DND-41 (cell line): ENCODE results near the gene DLGAP4.

Experiments
- ATAC-seq: fragments of 200-7000 bp; cut with Tn5 transposase; 3 replicates; pipeline ENCODE4 v1.9.1; 2021; ENCODE audit warnings: low read depth; ENCODE audit not compliant: insufficient read depth
- DNase-seq: peaks from one replicate; pipeline ENCODE4 v3.0.0-alpha.2; 2020
- H2AFZ ChIP-seq: 2 replicates; pipeline ENCODE4 v1.6.0; 2012; ENCODE audit warnings: low read depth, low read length
- H3K27ac ChIP-seq: 2 replicates; pipeline ENCODE4 v1.5.1; 2012; ENCODE audit warnings: low read length, inconsistent platforms
- H3K27me3 ChIP-seq: fragments of 200-600 bp; sonication (generic); 2 replicates; pipeline ENCODE4 v1.6.0; 2012; ENCODE audit warnings: low read length, mild to moderate bottlenecking, inconsistent platforms; ENCODE audit not compliant: insufficient read depth, poor library complexity
- H3K36me3 ChIP-seq: 2 replicates; pipeline ENCODE4 v1.5.1; 2012; ENCODE audit warnings: low read length, inconsistent platforms; ENCODE audit not compliant: insufficient read depth
- H3K4me1 ChIP-seq: 2 replicates; pipeline ENCODE4 v1.5.1; 2012; ENCODE audit warnings: mild to moderate bottlenecking, low read length; ENCODE audit not compliant: insufficient read depth
- H3K4me2 ChIP-seq: 2 replicates; pipeline ENCODE4 v1.6.0; 2012; ENCODE audit warnings: mild to moderate bottlenecking, moderate library complexity, low read length, inconsistent platforms; ENCODE audit not compliant: insufficient read depth
- H3K4me3 ChIP-seq, 2 experiments: fragments of 200-600 bp in 1 of 2; shearing (Covaris generic) in 1 of 2; 2 replicates each; pipeline ENCODE4 v1.5.1; 2012 to 2016; ENCODE audit warnings: inconsistent platforms in 2 of 2, low read length in 2 of 2, mild to moderate bottlenecking in 2 of 2, low read depth in 1 of 2, moderate library complexity in 1 of 2
- H3K79me2 ChIP-seq: 2 replicates; pipeline ENCODE4 v1.6.0; 2012; ENCODE audit warnings: low read length, inconsistent platforms; ENCODE audit not compliant: insufficient read depth
- H3K9ac ChIP-seq: 2 replicates; pipeline ENCODE4 v1.6.0; 2012; ENCODE audit warnings: low read depth, mild to moderate bottlenecking, inconsistent platforms, low read length, moderate library complexity
- H3K9me3 ChIP-seq: 2 replicates; pipeline ENCODE4 v1.5.1; 2012; ENCODE audit warnings: low read length, moderate library complexity, mild to moderate bottlenecking, inconsistent platforms; ENCODE audit not compliant: insufficient read depth, severe bottlenecking
- H4K20me1 ChIP-seq: 2 replicates; pipeline ENCODE4 v1.6.0; 2012; ENCODE audit warnings: low read length; ENCODE audit not compliant: insufficient read depth
- EZH2 ChIP-seq: IDR thresholded peaks from 3 replicates; pipeline ENCODE4 v1.6.1; 2012; ENCODE audit warnings: borderline replicate concordance, low read depth, mild to moderate bottlenecking, moderate library complexity, low read length, inconsistent platforms; ENCODE audit not compliant: severe bottlenecking
- TF ChIP-seq, protein P1 (sequence below): IDR thresholded peaks from 2 replicates; pipeline ENCODE4 v1.5.1; 2012; ENCODE audit warnings: borderline replicate concordance, low read length, moderate library complexity, mild to moderate bottlenecking; ENCODE audit not compliant: poor library complexity, severe bottlenecking; ENCODE audit errors: extremely low read depth

Gene DLGAP4

DNA sequence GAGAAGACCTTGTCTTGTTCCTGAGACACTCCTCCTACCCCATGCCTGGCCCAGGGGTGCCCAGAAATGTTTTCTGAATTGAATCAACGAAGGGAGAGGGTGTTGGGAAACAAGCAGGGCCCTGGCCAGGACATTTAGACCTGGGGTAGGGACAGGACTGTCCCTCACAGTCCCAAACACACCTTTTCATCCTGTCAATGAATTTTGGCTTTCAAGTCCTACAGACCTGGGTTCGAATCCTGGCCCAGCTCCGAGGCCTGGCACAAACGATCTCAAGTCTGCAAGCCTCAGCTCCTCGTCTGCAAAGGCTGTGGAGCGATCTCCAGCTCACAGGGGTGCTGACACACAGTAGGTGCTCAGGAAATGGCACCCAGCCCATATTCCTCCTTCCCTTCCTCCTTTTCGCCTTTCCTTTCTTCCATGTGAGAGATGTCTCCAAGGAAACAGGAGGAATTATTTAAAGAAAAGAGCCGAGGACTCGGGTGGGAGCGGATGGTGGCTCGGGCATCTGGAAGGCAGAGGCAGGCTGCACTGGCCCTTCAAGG, 7.3 kb upstream of the DLGAP4 start:
- ATAC-seq (no peak), DNase-seq (no peak)
- Histone ChIP-seq H3K79me2 (no peaks in the 10 kb centered on the region), H3K4me3 (no peak overlapping the region), H3K4me2 (no peak overlapping the region), H2AFZ (no peak overlapping the region), H3K36me3 (no peaks in the 10 kb centered on the region), H3K9ac (no peak overlapping the region), H3K4me1 (no peaks in the 10 kb centered on the region), H3K27ac (no peak overlapping the region), H3K9me3 (no peaks in the 10 kb centered on the region), H4K20me1 (peaks cover 7% of the 10 kb centered on the region), H3K27me3 (peaks cover 24% of the 10 kb centered on the region)
- no peak for TF ChIP-seq EZH2
- TF ChIP-seq, protein P1, sequence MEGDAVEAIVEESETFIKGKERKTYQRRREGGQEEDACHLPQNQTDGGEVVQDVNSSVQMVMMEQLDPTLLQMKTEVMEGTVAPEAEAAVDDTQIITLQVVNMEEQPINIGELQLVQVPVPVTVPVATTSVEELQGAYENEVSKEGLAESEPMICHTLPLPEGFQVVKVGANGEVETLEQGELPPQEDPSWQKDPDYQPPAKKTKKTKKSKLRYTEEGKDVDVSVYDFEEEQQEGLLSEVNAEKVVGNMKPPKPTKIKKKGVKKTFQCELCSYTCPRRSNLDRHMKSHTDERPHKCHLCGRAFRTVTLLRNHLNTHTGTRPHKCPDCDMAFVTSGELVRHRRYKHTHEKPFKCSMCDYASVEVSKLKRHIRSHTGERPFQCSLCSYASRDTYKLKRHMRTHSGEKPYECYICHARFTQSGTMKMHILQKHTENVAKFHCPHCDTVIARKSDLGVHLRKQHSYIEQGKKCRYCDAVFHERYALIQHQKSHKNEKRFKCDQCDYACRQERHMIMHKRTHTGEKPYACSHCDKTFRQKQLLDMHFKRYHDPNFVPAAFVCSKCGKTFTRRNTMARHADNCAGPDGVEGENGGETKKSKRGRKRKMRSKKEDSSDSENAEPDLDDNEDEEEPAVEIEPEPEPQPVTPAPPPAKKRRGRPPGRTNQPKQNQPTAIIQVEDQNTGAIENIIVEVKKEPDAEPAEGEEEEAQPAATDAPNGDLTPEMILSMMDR, result no peak

DNA sequence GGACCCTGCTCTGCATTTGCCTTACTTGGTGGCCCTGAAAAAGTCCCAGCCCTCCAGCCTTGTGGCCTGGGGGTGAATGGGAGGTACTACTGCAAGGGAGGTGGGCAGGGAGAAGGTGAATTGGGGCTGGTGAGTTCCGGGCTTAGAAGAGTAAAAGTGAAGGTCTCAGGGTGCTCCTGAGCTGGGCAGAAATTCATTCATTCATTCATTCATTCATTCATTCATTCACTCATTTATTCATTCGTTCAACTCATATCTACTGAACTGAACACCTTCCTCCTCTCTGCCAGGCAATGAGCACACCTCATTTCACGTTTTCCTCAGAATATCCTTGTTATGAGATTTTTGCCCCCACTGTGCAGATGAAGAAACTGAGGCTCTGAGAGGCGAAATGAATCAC, 6.7 kb upstream of the DLGAP4 start:
- no peak overlapping the region for H3K4me2 ChIP-seq
- TF ChIP-seq, protein P1, result no peak
- TF ChIP-seq EZH2, result no peak
- peaks cover 10% of the 10 kb centered on the region for H4K20me1 ChIP-seq
- H3K9ac ChIP-seq, result no peak overlapping the region
- H3K36me3 ChIP-seq, result no peaks in the 10 kb centered on the region
- H3K27me3 ChIP-seq, result peaks cover 25% of the 10 kb centered on the region
- H2AFZ ChIP-seq, result no peak overlapping the region
- no peak overlapping the region for H3K27ac ChIP-seq
- H3K4me3 ChIP-seq, result no peak overlapping the region
- H3K9me3 ChIP-seq, result no peaks in the 10 kb centered on the region
- H3K79me2 ChIP-seq, result no peaks in the 10 kb centered on the region
- DNase-seq, result no peak
- no peak for ATAC-seq
- no peaks in the 10 kb centered on the region for H3K4me1 ChIP-seq

DNA sequence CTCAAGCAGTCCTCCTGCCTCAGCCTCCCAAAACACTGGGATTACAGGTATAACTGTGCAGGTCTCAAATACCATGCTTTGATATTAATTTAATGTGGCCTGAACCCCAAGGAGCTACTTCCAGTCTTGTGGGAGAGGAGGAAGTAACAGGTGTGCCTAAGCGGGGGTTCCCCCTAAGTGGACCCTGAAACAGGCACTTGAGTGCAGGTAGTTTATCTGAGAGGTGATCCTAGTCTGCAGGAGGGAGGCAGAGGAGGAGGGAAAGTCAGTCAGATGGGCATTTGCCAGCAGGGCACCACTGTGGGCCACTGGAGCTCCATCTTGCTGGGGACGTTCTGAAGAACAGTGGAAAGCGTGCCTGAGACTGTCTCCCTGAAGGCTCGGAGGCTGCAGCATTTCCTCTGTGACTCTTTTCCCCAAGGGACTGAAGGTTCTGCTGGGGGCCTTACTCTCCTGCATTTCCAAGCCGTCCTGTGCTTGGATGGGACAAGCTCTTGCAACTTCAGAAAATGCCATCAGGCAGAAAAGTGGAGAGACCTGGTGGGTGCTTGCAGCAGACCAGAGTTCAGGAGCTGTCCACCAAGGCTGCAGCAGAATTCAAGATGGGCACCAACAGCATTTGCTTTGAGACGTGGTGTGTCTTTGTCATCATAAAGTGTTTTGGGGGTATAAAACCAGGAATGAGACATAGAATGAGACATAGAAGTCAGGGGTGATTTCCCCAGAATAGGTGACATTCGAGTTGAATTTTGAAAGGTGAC, 4.6 kb upstream of the DLGAP4 start:
- no peak overlapping the region for H3K9ac ChIP-seq
- H4K20me1 ChIP-seq, result peaks cover 10% of the 10 kb centered on the region
- no peak for ATAC-seq
- H3K4me2 ChIP-seq, result no peak overlapping the region
- no peaks in the 10 kb centered on the region for H3K4me1 ChIP-seq
- H3K79me2 ChIP-seq, result no peaks in the 10 kb centered on the region
- H3K36me3 ChIP-seq, result no peaks in the 10 kb centered on the region
- peaks cover 20% of the 10 kb centered on the region for H3K27me3 ChIP-seq
- no peaks in the 10 kb centered on the region for H3K9me3 ChIP-seq
- TF ChIP-seq EZH2, result no peak
- TF ChIP-seq, protein P1, result no peak
- H3K4me3 ChIP-seq, result no peak overlapping the region
- no peak overlapping the region for H2AFZ ChIP-seq
- no peak for DNase-seq
- H3K27ac ChIP-seq, result no peak overlapping the region
